ENCODE results near the gene TMEM164.

GRCh38 chrX:110015032-110015431 is 12.1 kb downstream of the TMEM164 start:
- no peak for TF ChIP-seq CTCF (conservative IDR thresholded peaks at IDR 0.05 in 1 of 2, IDR thresholded peaks at IDR 0.05 in 1 of 2; ENCODE audit: low read depth in 1 of 2, low read length in 2 of 2)
- TF ChIP-seq EZH2 (IDR thresholded peaks at IDR 0.05; ENCODE audit: low read length, missing control alignments), result no peak
